C4-2B (cell line): ENCODE results near the gene PARP15.

Source experiments
- CTCF ChIP-seq: fragments of 450-650 bp; conservative IDR thresholded peaks from 2 replicates; pipeline ENCODE4 v1.5.1; 2017; ENCODE audit warnings: mild to moderate bottlenecking
- ZFX ChIP-seq: fragments of 450-650 bp; IDR thresholded peaks from 2 replicates; pipeline ENCODE4 v1.6.1; 2017

GRCh38 chr3:122536632-122537001 is 40.8 kb upstream of the PARP15 start:
- TF ChIP-seq CTCF (no peak), ZFX (no peak)
